SK-N-SH (cell line): ENCODE measurements around the gene UTY.

Experiments
- CTCF ChIP-seq: fragments of 200-600 bp; sonication (generic); IDR thresholded peaks from 2 replicates; pipeline ENCODE4 v1.6.1; 2017; ENCODE audit warnings: antibody characterized with exemption, mild to moderate bottlenecking, moderate library complexity
- EP300 ChIP-seq, 2 experiments: IDR thresholded peaks; 2 replicates each; pipeline versions ENCODE4 v1.4.0 to v1.6.1; 2012; ENCODE audit warnings: borderline replicate concordance in 1 of 2, low read depth in 1 of 2, low read length in 1 of 2
- GABPA ChIP-seq: IDR thresholded peaks from 2 replicates; pipeline ENCODE4 v1.4.0; 2012; ENCODE audit warnings: low read depth, mild to moderate bottlenecking
- GATA2 ChIP-seq: sonication (generic); formaldehyde crosslinking; IDR thresholded peaks from 2 replicates; pipeline ENCODE4 v1.5.0; 2020; ENCODE audit warnings: mild to moderate bottlenecking, missing genetic modification reagents
- POLR2AphosphoS5 ChIP-seq: IDR thresholded peaks from 2 replicates; pipeline ENCODE4 v1.6.1; 2012; ENCODE audit warnings: low read depth, low read length
- RCOR1 ChIP-seq: fragments of 150-350 bp; IDR thresholded peaks from 2 replicates; pipeline ENCODE4 v1.6.1; 2017; ENCODE audit warnings: antibody characterized with exemption, low read length

GRCh38 chrY:13333791-13334190, 146.0 kb downstream of the UTY start:
- TF ChIP-seq CTCF: no peak
- no peak for TF ChIP-seq POLR2AphosphoS5
- no peak for TF ChIP-seq RCOR1
- TF ChIP-seq EP300 (IDR thresholded peaks at IDR 0.05; ENCODE audit: borderline replicate concordance in 1 of 2, low read depth in 1 of 2, low read length in 1 of 2): no peak
- TF ChIP-seq GATA2 (CRISPR knock-in tag): no peak
- no peak for TF ChIP-seq GABPA
